Keratinocyte (primary cell): ENCODE measurements around the gene CAMSAP3. TPM values are rescaled to one million over a fixed set of nuclear protein-coding genes. Genes with fewer than 3 reads are reported as not detected.

ENCODE experiments used
- DNase-seq: peaks from one replicate; pipeline ENCODE4 v3.0.0-alpha.2; 2011; ENCODE audit warnings: low read depth, missing footprints, low spot score
- FAIRE-seq: peaks from 2 replicates; lab custom pipeline; 2011; peaks lifted over from hg19 to GRCh38; lab: Jason Lieb, UNC
- H2AFZ ChIP-seq: 2 replicates; pipeline ENCODE4 v1.6.0; 2012; ENCODE audit warnings: low read length, control low read depth, inconsistent platforms; ENCODE audit not compliant: control insufficient read depth
- H3K27ac ChIP-seq: 2 replicates; pipeline ENCODE4 v1.5.1; 2011; ENCODE audit warnings: low read length; ENCODE audit not compliant: control insufficient read depth, insufficient read depth
- H3K27me3 ChIP-seq: 3 replicates; pipeline ENCODE4 v1.6.0; 2011; ENCODE audit warnings: low read length; ENCODE audit not compliant: control insufficient read depth, insufficient read depth; ENCODE audit errors: extremely low read depth
- H3K36me3 ChIP-seq, 2 experiments: 2 replicates in 1 of 2; 3 replicates in 1 of 2; pipeline ENCODE4 v1.5.1; 2011; ENCODE audit warnings: low read length in 2 of 2, mild to moderate bottlenecking in 1 of 2; ENCODE audit not compliant: control insufficient read depth in 2 of 2, insufficient read depth in 2 of 2; ENCODE audit errors: extremely low read depth in 1 of 2
- H3K4me1 ChIP-seq: 3 replicates; pipeline ENCODE4 v1.5.1; 2011; ENCODE audit warnings: low read length; ENCODE audit not compliant: control insufficient read depth, insufficient read depth; ENCODE audit errors: extremely low read depth
- H3K4me2 ChIP-seq: 3 replicates; pipeline ENCODE4 v1.6.0; 2011; ENCODE audit warnings: low read depth, low read length; ENCODE audit not compliant: control insufficient read depth, insufficient read depth; ENCODE audit errors: extremely low read depth
- H3K4me3 ChIP-seq, 3 experiments: fragments of 200-600 bp in 1 of 3; sonication (generic) in 1 of 3; 2 replicates in 2 of 3; 3 replicates in 1 of 3; pipeline ENCODE4 v1.5.1; 2011 to 2016; ENCODE audit warnings: low read length in 3 of 3, mild to moderate bottlenecking in 3 of 3, control low read depth in 2 of 3, inconsistent platforms in 1 of 3, low read depth in 1 of 3, mixed read lengths in 1 of 3, mixed run types in 1 of 3, moderate library complexity in 1 of 3; ENCODE audit not compliant: control insufficient read depth in 2 of 3, insufficient read depth in 2 of 3; ENCODE audit errors: extremely low read depth in 1 of 3
- H3K79me2 ChIP-seq: 2 replicates; pipeline ENCODE4 v1.6.0; 2012; ENCODE audit warnings: low read length; ENCODE audit not compliant: control insufficient read depth, insufficient read depth
- H3K9ac ChIP-seq: 3 replicates; pipeline ENCODE4 v1.6.0; 2011; ENCODE audit warnings: low read length; ENCODE audit not compliant: control insufficient read depth, insufficient read depth; ENCODE audit errors: extremely low read depth
- H3K9me1 ChIP-seq: 3 replicates; pipeline ENCODE4 v1.6.0; 2011; ENCODE audit warnings: low read length; ENCODE audit not compliant: control insufficient read depth, insufficient read depth; ENCODE audit errors: extremely low read depth
- H3K9me3 ChIP-seq: 2 replicates; pipeline ENCODE4 v1.5.1; 2012; ENCODE audit warnings: low read depth, low read length; ENCODE audit not compliant: control insufficient read depth
- H4K20me1 ChIP-seq: 3 replicates; pipeline ENCODE4 v1.6.0; 2011; ENCODE audit warnings: low read length; ENCODE audit not compliant: control insufficient read depth, insufficient read depth; ENCODE audit errors: extremely low read depth
- CTCF ChIP-seq, 3 experiments: IDR thresholded peaks in 1 of 3; conservative IDR thresholded peaks in 1 of 3; optimal IDR thresholded peaks in 1 of 3; 2 replicates in 2 of 3; 3 replicates in 1 of 3; pipeline versions ENCODE3 to v1.5.1; 2011; ENCODE audit warnings: low read length in 3 of 3, mild to moderate bottlenecking in 3 of 3, moderate library complexity in 2 of 3, control low read depth in 1 of 3, inconsistent platforms in 1 of 3; ENCODE audit not compliant: insufficient read depth in 2 of 3; ENCODE audit errors: extremely low read depth in 1 of 3
- EZH2 ChIP-seq: IDR thresholded peaks from one replicate; pipeline ENCODE4 v1.6.1; 2012; ENCODE audit warnings: inconsistent platforms, mild to moderate bottlenecking, low read length, moderate library complexity
- dilution Hi-C: fragments of 300-500 bp; cut with MboI; formaldehyde crosslinking; loops from one replicate; pipeline ENCODE4 v1.7.0; 2020; ENCODE audit warnings: low sequenced_read_pairs; ENCODE audit not compliant: extremely low pct_ligation_motif_present
- polyA plus RNA-seq, 5 experiments: library from polyadenylated mRNA; depleted of rRNA in 3 of 5; stranded (reverse) in 3 of 5; stranded (forward) in 1 of 5; unstranded in 1 of 5; fragments of >200 nt; gene quantifications; 1 replicate in 1 of 5; 2 replicates in 3 of 5; 3 replicates in 1 of 5; pipeline versions ENCODE4 v1.2.1 to v1.2.3, GENCODE V29; 2011 to 2012; ENCODE audit warnings: missing spikeins in 2 of 5, low read depth in 1 of 5, low replicate concordance in 1 of 5

Gene CAMSAP3
- polyA plus RNA-seq, 1 donor (not counting 4 experiments of a cell fraction or from before 2014, with no cell fraction given) = 2.4 TPM

GRCh38 chr19:7617735-7618134 is 22.1 kb downstream of the CAMSAP3 start:
- FAIRE-seq (no peak), DNase-seq (no peak)
- no peak for TF ChIP-seq CTCF (optimal IDR thresholded peaks at IDR 0.05 in 1 of 3, IDR thresholded peaks at IDR 0.05 in 1 of 3, conservative IDR thresholded peaks at IDR 0.05 in 1 of 3; ENCODE audit: extremely low read depth in 1 of 3, insufficient read depth in 2 of 3, low read length in 3 of 3)
- dilution Hi-C loops = no loop called here
- no peaks in the 10 kb centered on the region for H4K20me1 ChIP-seq
- H3K4me3 ChIP-seq = no peak overlapping the region
- H3K27me3 ChIP-seq = no peaks in the 10 kb centered on the region
- H3K27ac ChIP-seq = no peak overlapping the region
- H3K9me3 ChIP-seq = no peaks in the 10 kb centered on the region
- H3K9me1 ChIP-seq = no peaks in the 10 kb centered on the region
- H3K4me2 ChIP-seq = no peak overlapping the region
- no peak overlapping the region for H2AFZ ChIP-seq
- H3K4me1 ChIP-seq = no peaks in the 10 kb centered on the region
- peaks cover 12 to 14% of the 10 kb centered on the region in 2 experiments for H3K36me3 ChIP-seq
- no peak overlapping the region for H3K9ac ChIP-seq
- H3K79me2 ChIP-seq = no peaks in the 10 kb centered on the region

- dilution Hi-C loops = no loop called here
- no peak overlapping the region for H3K9ac ChIP-seq
- H3K27me3 ChIP-seq = no peaks in the 10 kb centered on the region
- H3K4me2 ChIP-seq = no peak overlapping the region
- H3K4me3 ChIP-seq = no peak overlapping the region
- no peaks in the 10 kb centered on the region for H3K9me3 ChIP-seq
- H3K36me3 ChIP-seq = peaks cover 14 to 17% of the 10 kb centered on the region in 2 experiments
- H3K79me2 ChIP-seq = no peaks in the 10 kb centered on the region
- TF ChIP-seq CTCF (optimal IDR thresholded peaks at IDR 0.05 in 1 of 3, IDR thresholded peaks at IDR 0.05 in 1 of 3, conservative IDR thresholded peaks at IDR 0.05 in 1 of 3; ENCODE audit: extremely low read depth in 1 of 3, insufficient read depth in 2 of 3, low read length in 3 of 3) = no peak
- TF ChIP-seq EZH2 = no peak
- no peaks in the 10 kb centered on the region for H3K4me1 ChIP-seq
- H3K9me1 ChIP-seq = no peaks in the 10 kb centered on the region
- no peak overlapping the region for H2AFZ ChIP-seq
- H4K20me1 ChIP-seq = no peaks in the 10 kb centered on the region
- no peak for FAIRE-seq
- no peak for DNase-seq
- H3K27ac ChIP-seq = no peak overlapping the region
Observed at GRCh38 chr19:7618348-7618747, 22.7 kb downstream of the CAMSAP3 start.
